Measurements from ENCODE around the gene TKTL1.
"Not testable (repeated sequence)": the region's sequence is repeated elsewhere in the genome, so short reads cannot be mapped to it uniquely, and the experiment has no call there.

The TKTL1 gene

GRCh38 chrX:154334496-154334895 is 38.9 kb downstream of the TKTL1 start:
- no peak for TF ChIP-seq CTCF (IDR thresholded peaks at IDR 0.05; ENCODE audit: low read length, missing control alignments)
- no peak for DNase-seq (ENCODE audit: low read depth)
- H3K4me3 ChIP-seq (replicated peaks; ENCODE audit: low read depth, low read length), result no peak overlapping the region

GRCh38 chrX:154341399-154342298 is 46.1 kb downstream of the TKTL1 start:
- H3K4me3 ChIP-seq (replicated peaks; ENCODE audit: low read depth, low read length); DNase-seq (ENCODE audit: low read depth): not testable (repeated sequence)

DNA sequence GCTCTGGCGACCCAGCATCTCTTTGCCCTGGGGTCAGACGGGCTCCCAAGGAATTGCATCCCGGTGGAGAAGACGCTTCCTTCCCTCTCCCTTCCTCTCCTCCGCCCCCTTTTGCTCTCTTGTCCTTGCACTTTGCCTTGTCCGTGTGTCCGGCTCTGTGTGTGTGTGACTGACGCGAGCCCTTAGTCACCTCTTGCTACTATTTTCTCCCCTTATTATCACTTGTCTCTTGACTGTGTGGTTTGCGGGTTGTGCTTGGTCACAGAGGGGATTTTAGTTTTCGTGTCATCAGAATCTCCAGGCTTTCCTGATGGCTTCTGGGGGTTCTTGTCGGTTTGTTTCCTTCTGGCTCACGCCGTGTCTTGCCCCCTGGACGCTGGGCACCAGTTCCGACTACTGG is 47.5 kb downstream of the TKTL1 start:
- DNase-seq (ENCODE audit: low read depth); H3K4me3 ChIP-seq (replicated peaks; ENCODE audit: low read depth, low read length): not testable (repeated sequence)

DNA sequence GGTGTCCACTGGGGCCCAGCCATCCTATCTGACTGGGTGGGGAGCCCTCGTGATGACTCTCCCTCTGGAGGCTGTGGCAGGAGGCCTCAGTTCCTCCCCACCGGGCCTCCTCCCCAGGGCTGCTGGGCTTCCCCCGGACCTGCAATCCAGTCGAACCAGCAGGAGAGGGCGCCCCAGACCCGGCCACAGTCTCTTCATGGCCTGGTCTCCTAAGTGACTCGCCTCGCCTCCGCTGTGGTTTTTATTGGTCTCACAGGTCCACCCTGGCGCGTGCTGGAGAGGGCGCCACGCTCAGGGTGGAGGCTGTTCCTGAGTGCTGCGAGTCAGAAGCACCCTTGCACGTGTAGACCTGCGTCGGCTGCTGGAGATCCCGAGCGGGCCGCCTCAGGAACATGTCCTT is 48.0 kb downstream of the TKTL1 start:
- not testable (repeated sequence) for H3K4me3 ChIP-seq (replicated peaks; ENCODE audit: low read depth, low read length); DNase-seq (ENCODE audit: low read depth)

DNA sequence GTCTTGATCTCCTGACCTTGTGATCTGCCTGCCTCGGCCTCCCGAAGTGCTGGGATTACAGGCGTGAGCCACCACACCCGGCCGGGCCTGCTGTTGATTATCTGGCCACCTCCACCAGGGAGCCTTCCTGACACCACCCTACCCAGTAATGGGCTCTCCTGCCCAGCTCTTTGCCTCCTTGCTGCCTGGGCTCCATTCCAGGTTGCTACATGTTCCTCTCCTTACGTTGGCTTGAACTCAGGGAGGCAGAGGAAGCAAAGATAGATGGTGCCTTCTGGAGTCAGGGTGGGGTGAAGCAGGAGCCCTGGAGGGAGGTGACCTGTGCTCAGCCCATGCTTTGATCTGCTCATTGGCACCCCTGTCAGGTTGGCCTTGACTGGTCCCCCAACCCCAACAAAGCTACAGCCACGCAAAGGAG is 52.5 kb downstream of the TKTL1 start:
- no peak for DNase-seq (ENCODE audit: low read depth)
- no peak for TF ChIP-seq CTCF (IDR thresholded peaks at IDR 0.05; ENCODE audit: low read length, missing control alignments)

DNA sequence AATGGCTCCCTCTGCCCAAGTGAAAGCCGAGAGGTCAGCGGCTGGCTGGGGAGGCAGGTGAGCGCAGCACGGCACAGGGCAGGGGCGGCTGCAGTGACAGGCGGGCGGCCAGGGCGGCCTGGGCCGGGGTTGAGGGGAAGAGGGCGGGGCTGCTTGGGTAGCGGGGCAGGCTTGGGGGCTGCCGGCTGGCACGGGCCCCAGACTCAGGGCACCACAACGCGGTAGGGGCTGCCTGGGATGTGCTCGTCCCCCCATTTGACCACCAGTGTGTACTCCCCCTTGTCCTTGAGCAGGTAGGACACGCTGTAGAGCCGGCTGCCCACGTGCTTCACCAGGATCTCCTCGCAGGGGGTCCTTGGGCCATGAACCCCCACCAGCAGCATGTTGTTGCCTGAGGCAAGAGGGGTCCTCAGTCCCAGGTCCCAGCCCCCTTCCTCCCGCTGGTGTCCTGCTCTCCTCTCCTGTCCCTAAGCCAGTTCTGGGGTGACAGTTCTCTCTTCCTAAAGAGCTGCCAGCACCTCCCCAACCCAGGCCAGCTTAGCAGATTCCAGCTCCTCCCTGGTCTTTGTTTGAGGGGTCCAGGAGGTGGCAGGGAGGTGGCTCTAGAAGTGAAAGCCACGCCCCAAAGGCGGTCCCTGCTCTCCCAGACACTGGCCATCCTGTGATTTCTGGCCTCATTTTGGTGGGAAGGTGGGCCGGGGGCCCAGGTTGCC is 53.2 kb downstream of the TKTL1 start:
- no peak for TF ChIP-seq CTCF (IDR thresholded peaks at IDR 0.05; ENCODE audit: low read length, missing control alignments)
- no peak overlapping the region for H3K4me3 ChIP-seq (replicated peaks; ENCODE audit: low read depth, low read length)
- no peak for DNase-seq (ENCODE audit: low read depth)

More for the DNA sequence above, 52.5 kb downstream of the TKTL1 start:
- no peak overlapping the region for H3K4me3 ChIP-seq (replicated peaks; ENCODE audit: low read depth, low read length)

DNA sequence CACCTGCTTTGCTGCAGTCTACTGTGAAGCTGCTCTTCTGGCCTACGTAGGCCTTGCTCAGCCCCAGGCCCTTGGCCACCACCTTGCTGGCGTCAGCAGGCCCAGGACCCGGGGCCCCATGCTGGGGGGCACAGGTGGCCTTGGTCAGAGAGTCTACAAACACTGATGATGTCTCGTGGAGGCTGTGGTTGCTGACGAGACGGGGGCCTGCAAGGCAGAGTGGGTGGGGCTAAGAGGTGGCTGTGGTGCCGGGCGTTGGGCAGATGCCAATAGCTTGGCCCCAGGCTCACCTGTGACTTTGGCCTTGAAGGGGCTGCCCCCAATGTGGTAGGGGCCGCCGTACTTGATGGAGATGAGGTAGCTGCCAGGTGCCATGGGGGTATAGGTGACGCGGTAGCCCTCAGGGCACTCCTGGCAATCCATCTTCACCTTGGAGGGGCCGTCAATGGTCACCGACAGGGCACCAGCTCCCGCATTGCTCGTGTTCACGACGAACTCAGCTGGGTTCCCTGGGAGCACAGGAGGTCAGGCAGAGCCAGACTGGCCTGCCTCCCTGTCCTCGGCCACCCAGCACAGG is 53.9 kb downstream of the TKTL1 start:
- DNase-seq (ENCODE audit: low read depth), result no peak
- no peak overlapping the region for H3K4me3 ChIP-seq (replicated peaks; ENCODE audit: low read depth, low read length)
- TF ChIP-seq CTCF (IDR thresholded peaks at IDR 0.05; ENCODE audit: low read length, missing control alignments), result no peak

DNA sequence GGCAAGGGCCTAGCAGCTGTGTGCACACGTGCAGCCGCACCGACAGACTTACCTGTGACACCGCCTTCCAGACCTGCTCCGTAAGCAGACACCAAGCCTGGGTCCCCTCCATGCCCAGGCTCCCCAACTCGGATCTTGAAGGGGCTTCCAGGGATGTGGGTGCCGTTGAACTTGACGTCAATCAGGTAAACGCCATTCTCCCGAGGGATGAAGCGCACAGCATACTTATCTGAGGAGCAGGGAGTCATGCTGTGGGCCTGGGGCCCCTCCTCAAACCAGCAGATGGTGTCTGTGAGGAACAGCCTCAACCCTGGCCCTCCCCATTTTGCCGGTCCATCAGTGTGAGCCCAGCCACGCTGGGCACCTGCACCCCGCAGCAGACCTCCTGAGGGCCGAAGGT is 54.4 kb downstream of the TKTL1 start:
- H3K4me3 ChIP-seq (replicated peaks; ENCODE audit: low read depth, low read length), result no peak overlapping the region
- DNase-seq (ENCODE audit: low read depth), result no peak
- no peak for TF ChIP-seq CTCF (IDR thresholded peaks at IDR 0.05; ENCODE audit: low read length, missing control alignments)

All from fibroblast of pulmonary artery (primary cell).